K562 (cell line): ENCODE results near the gene USP48. TPM values are rescaled to one million over a fixed set of nuclear protein-coding genes. Genes with fewer than 3 reads are reported as not detected.

Source experiments
- ATAC-seq: fragments of 200-7000 bp; cut with Tn5 transposase; 3 replicates; pipeline ENCODE4 v1.9.1; 2020; ENCODE audit warnings: moderate library complexity
- BruUV-seq: library from RNA; stranded (reverse); fragments of 400-500 nt; replicated peaks from 2 replicates; lab custom pipeline; 2021; lab: Mats Ljungman, UMichigan
- CTCF ChIA-PET: fragments of 300-600 bp; formaldehyde crosslinking; extraction: SDS; loops from one replicate; lab custom pipeline; 2021; ENCODE audit warnings: low intra/inter-chr PET ratio; lab: Yijun Ruan, JAX
- POLR2A ChIA-PET: fragments of 300-600, 350-650 bp; sonication (Branson Sonifier 250); formaldehyde crosslinking; extraction: SDS; loops from one replicate; lab custom pipeline; 2021; ENCODE audit warnings: antibody characterized with exemption, inconsistent platforms; lab: Yijun Ruan, JAX
- DNase-seq, 4 experiments: peaks; one replicate each; pipeline versions ENCODE4 v3.0.0 to v3.0.0-alpha.2; 2011 to 2018; ENCODE audit warnings: low spot score in 3 of 4, mixed read lengths in 3 of 4; ENCODE audit errors: extremely low read depth in 1 of 4
- FAIRE-seq: peaks from 2 replicates; lab custom pipeline; 2011; peaks lifted over from hg19 to GRCh38; lab: Jason Lieb, UNC
- H2AFZ ChIP-seq: 2 replicates; pipeline ENCODE4 v1.6.0; 2011; ENCODE audit warnings: low read depth, low read length, control low read depth, inconsistent platforms
- H3K27ac ChIP-seq: fragments of 200-600 bp; 3 replicates; pipeline ENCODE4 v1.8.0; 2011; ENCODE audit warnings: low read depth, mild to moderate bottlenecking, control low read depth, inconsistent platforms, low read length, moderate library complexity, mixed read lengths; ENCODE audit errors: extremely low read depth
- H3K27me3 ChIP-seq, 2 experiments: fragments of 300-600 bp in 1 of 2; 2 replicates in 1 of 2; 3 replicates in 1 of 2; pipeline versions ENCODE4 v1.6.0 to v1.8.0; 2011; ENCODE audit warnings: inconsistent platforms in 2 of 2, low read length in 2 of 2, mild to moderate bottlenecking in 1 of 2, mixed read lengths in 1 of 2, moderate library complexity in 1 of 2; ENCODE audit not compliant: control insufficient read depth in 2 of 2, insufficient read depth in 2 of 2
- H3K36me3 ChIP-seq: fragments of 300-600 bp; 3 replicates; pipeline ENCODE4 v1.8.0; 2011; ENCODE audit warnings: mild to moderate bottlenecking, low read length, inconsistent platforms; ENCODE audit not compliant: control insufficient read depth, insufficient read depth
- H3K4me1 ChIP-seq, 2 experiments: fragments of 200-600 bp in 1 of 2; replicated peaks in 1 of 2; 2 replicates in 1 of 2; 3 replicates in 1 of 2; pipeline versions ENCODE4 v1.5.1 to v1.8.0; 2011; ENCODE audit warnings: inconsistent platforms in 2 of 2, low read length in 2 of 2, mild to moderate bottlenecking in 1 of 2, mixed read lengths in 1 of 2, moderate library complexity in 1 of 2; ENCODE audit not compliant: control insufficient read depth in 2 of 2, insufficient read depth in 2 of 2
- H3K4me2 ChIP-seq: 2 replicates; pipeline ENCODE4 v1.6.1; 2011; ENCODE audit warnings: low read length, control low read depth, inconsistent platforms, mixed read lengths; ENCODE audit not compliant: insufficient read depth
- H3K4me3 ChIP-seq: fragments of 200-600 bp; sonication (generic), shearing (Covaris generic); 2 replicates; pipeline ENCODE4 v1.5.1; 2016; ENCODE audit warnings: control low read depth, inconsistent platforms
- H3K79me2 ChIP-seq: fragments of 200-600 bp; 3 replicates; pipeline ENCODE4 v1.8.0; 2011; ENCODE audit warnings: low read length, inconsistent platforms; ENCODE audit not compliant: control insufficient read depth, insufficient read depth
- H3K9ac ChIP-seq, 2 experiments: 2 replicates each; pipeline versions ENCODE4 v1.6.0 to v1.6.1; 2011; ENCODE audit warnings: low read depth in 2 of 2, low read length in 2 of 2, control low read depth in 1 of 2, inconsistent platforms in 1 of 2, mild to moderate bottlenecking in 1 of 2, mixed read lengths in 1 of 2; ENCODE audit not compliant: insufficient read depth in 1 of 2
- H3K9me1 ChIP-seq: one replicate; pipeline ENCODE4 v1.6.0; 2011; ENCODE audit warnings: inconsistent platforms, mild to moderate bottlenecking, low read length, moderate library complexity; ENCODE audit not compliant: control insufficient read depth, insufficient read depth
- H3K9me3 ChIP-seq: replicated peaks from 2 replicates; pipeline ENCODE4 v1.5.1; 2011; ENCODE audit warnings: low read depth, low read length, inconsistent platforms; ENCODE audit not compliant: control insufficient read depth, insufficient read depth
- H4K20me1 ChIP-seq: replicated peaks from 2 replicates; pipeline ENCODE4 v1.6.1; 2011; ENCODE audit warnings: low read length, inconsistent platforms, mixed read lengths; ENCODE audit not compliant: control insufficient read depth, insufficient read depth
- DIDO1 ChIP-seq: fragments of 450-650 bp; IDR thresholded peaks from 2 replicates; pipeline ENCODE4 v1.6.1; 2016; ENCODE audit warnings: low read depth, missing biosample characterization, missing genetic modification characterization
- E2F8 ChIP-seq: fragments of 450-650 bp; IDR thresholded peaks from 2 replicates; pipeline ENCODE4 v1.7.1; 2018; ENCODE audit warnings: mild to moderate bottlenecking, low read depth; ENCODE audit not compliant: partially characterized antibody
- EGR1 ChIP-seq: fragments of 450-650 bp; conservative IDR thresholded peaks from 2 replicates; pipeline ENCODE4 v1.6.1; 2017; ENCODE audit warnings: mild to moderate bottlenecking
- EWSR1 ChIP-seq: fragments of 450-650 bp; IDR thresholded peaks from 2 replicates; pipeline ENCODE4 v1.6.1; 2018; ENCODE audit warnings: borderline replicate concordance, mild to moderate bottlenecking, low read depth, moderate library complexity; ENCODE audit not compliant: partially characterized antibody
- HDAC1 ChIP-seq, 2 experiments: fragments of 450-650 bp; IDR thresholded peaks; 2 replicates each; pipeline ENCODE4 v1.6.1; 2016 to 2017; ENCODE audit warnings: inconsistent platforms in 1 of 2, mild to moderate bottlenecking in 1 of 2, moderate library complexity in 1 of 2
- HNRNPUL1 ChIP-seq: fragments of 200-400 bp; formaldehyde crosslinking; IDR thresholded peaks from 2 replicates; pipeline ENCODE4 v1.6.1; 2017; ENCODE audit warnings: low read length
- IRF1 ChIP-seq: sonication (generic); formaldehyde crosslinking; IDR thresholded peaks from 2 replicates; pipeline ENCODE4 v1.8.0; 2022; ENCODE audit warnings: missing genetic modification reagents, mild to moderate bottlenecking, borderline replicate concordance
- KDM5B ChIP-seq: fragments of 200-600 bp; sonication (generic); IDR thresholded peaks from 2 replicates; pipeline ENCODE4 v1.6.1; 2012; ENCODE audit warnings: low read depth, mild to moderate bottlenecking, moderate library complexity, low read length, control low read depth, inconsistent platforms; ENCODE audit not compliant: insufficient replicate concordance
- KLF1 ChIP-seq: fragments of 450-650 bp; IDR thresholded peaks from 2 replicates; pipeline ENCODE4 v1.6.1; 2016; ENCODE audit warnings: missing genetic modification characterization, missing compliant biosample characterization
- PRDM10 ChIP-seq: fragments of 450-650 bp; IDR thresholded peaks from 2 replicates; pipeline ENCODE4 v1.6.1; 2018; ENCODE audit not compliant: partially characterized antibody
- PRMT5 ChIP-seq: sonication (generic); formaldehyde crosslinking; IDR thresholded peaks from 2 replicates; pipeline ENCODE4 v1.5.0; 2020; ENCODE audit warnings: missing genetic modification reagents
- RFX5 ChIP-seq: IDR thresholded peaks from 2 replicates; pipeline ENCODE4 v1.6.1; 2011; ENCODE audit warnings: low read depth, mild to moderate bottlenecking, improper control_type of control experiment, low read length
- ZSCAN32 ChIP-seq: fragments of 450-650 bp; formaldehyde crosslinking; IDR thresholded peaks from 2 replicates; pipeline ENCODE4 v1.4.0; 2020; ENCODE audit warnings: mild to moderate bottlenecking, moderate library complexity
- WGBS: fragments of 100-300 bp; shearing (Covaris generic); methylation state at CpG from one replicate; pipeline ENCODE4 v1.1.6; 2016; ENCODE audit warnings: low coverage, mixed read lengths; ENCODE audit not compliant: insufficient coverage; ENCODE audit errors: missing lambda C conversion rate; 5-methylcytosine and 5-hydroxymethylcytosine counted together
- in situ Hi-C: fragments of 300-500 bp; cut with MboI; formaldehyde crosslinking; loops from 4 replicates; pipeline ENCODE4 v1.15.0; 2018; ENCODE audit warnings: inconsistent platforms, mixed read lengths
- intact Hi-C: fragments of 100-400 bp; cut with micrococcal nuclease; formaldehyde crosslinking; loops from 2 replicates; pipeline ENCODE4 v1.14.2; 2022
- polyA plus RNA-seq, 8 experiments: library from polyadenylated mRNA; depleted of rRNA in 4 of 8; stranded (reverse) in 5 of 8; unstranded in 3 of 8; fragments of >200 nt; fragmentation: Nextera tagmentation in 2 of 8; fragmentation: Illumina TruSeq in 1 of 8; extraction: Ambion mirVana in 2 of 8; extraction: Trizol in 1 of 8; gene quantifications; 2 replicates each; pipeline versions ENCODE4 v1.2.1 to v1.2.3, GENCODE V29; 2011 to 2014; ENCODE audit warnings: inconsistent platforms in 1 of 8, missing spikeins in 1 of 8
- total RNA-seq, 7 experiments: library from RNA; depleted of rRNA in 6 of 7; stranded (reverse); fragments of >200 nt in 6 of 7; fragmentation: Illumina TruSeq in 2 of 7; extraction: Trizol in 2 of 7; gene quantifications; 2 replicates each; pipeline versions ENCODE4 v1.2.1 to v1.2.3, GENCODE V29; 2011 to 2021; ENCODE audit warnings: low replicate concordance in 1 of 7

USP48 gene
- total and polyA plus RNA-seq, 9 of the 15 experiments (the other 6 are each of a cell fraction or from before 2014, with no cell fraction given) = 23.3 to 123 (median 106) TPM

GRCh38 chr1:21670956-21671902 is 111.7 kb downstream of the USP48 start:
- no peak overlapping the region for H2AFZ ChIP-seq
- H3K9me1 ChIP-seq = no peaks in the 10 kb centered on the region
- peaks cover 12% of the 10 kb centered on the region for H3K79me2 ChIP-seq
- ATAC-seq = no peak
- DNase-seq = peak in 1 of 4 experiments; percentile 17
- in situ Hi-C loops = loop anchor here (25.0 kb wide), 1 partner anchor 159 kb away; the partner anchor contains the start of gene ALPL
- H3K4me1 ChIP-seq = peaks cover 50 to 54% of the 10 kb centered on the region in 2 experiments
- no peak for FAIRE-seq
- H4K20me1 ChIP-seq = no peaks in the 10 kb centered on the region; the same call in 1 of the 2 replicates
- 79% methylated on average over 11 of the region's 11 CpGs for WGBS
- H3K27me3 ChIP-seq = no peaks in the 10 kb centered on the region
- BruUV-seq = no TSS peak
- intact Hi-C loops = loop anchor here (5.0 kb wide), 1 partner anchor 111 kb away; the partner anchor contains the start of gene USP48
- no peak overlapping the region for H3K4me3 ChIP-seq
- H3K36me3 ChIP-seq = peaks cover 12% of the 10 kb centered on the region; the same call in 1 of the 3 replicates
- H3K9ac ChIP-seq = peak overlapping the region; percentile 13 to 87; a peak in 2 of 4 replicates
- peak overlapping the region; percentile 93; the same call in 1 of the 2 replicates for H3K4me2 ChIP-seq
- ChIA-PET POLR2A (interaction anchor here (0.5 to 2.9 kb wide), 10 partner anchors 9 to 1077 kb away, joined by 3 to 13 read pairs (median 4); no protein-coding TSS in a partner anchor), CTCF (no interaction called here)
- H3K9me3 ChIP-seq = no peaks in the 10 kb centered on the region
- peak overlapping the region; percentile 85 for H3K27ac ChIP-seq
- TF ChIP-seq EGR1 (no peak), PRDM10 (peak; percentile 63), E2F8 (no peak), KLF1 (no peak), HNRNPUL1 (peak; percentile 37; the same call in 1 of the 2 replicates), DIDO1 (tag) (no peak), HDAC1 (IDR thresholded peaks at IDR 0.05) (no peak), RFX5 (no peak), ZSCAN32 (CRISPR knock-in tag) (no peak), PRMT5 (CRISPR knock-in tag) (no peak), EWSR1 (no peak), KDM5B (peak; percentile 29), IRF1 (CRISPR knock-in tag) (no peak)
